ENCODE results near the gene NPPA. TPM values are rescaled to one million over a fixed set of nuclear protein-coding genes. Genes with fewer than 3 reads are reported as not detected.

Gene NPPA
- total and polyA plus RNA-seq, 9 of the 15 experiments (the other 6 are each of a cell fraction or from before 2014, with no cell fraction given), result not detected

- CTCF ChIA-PET (ENCODE audit: low intra/inter-chr PET ratio), result interaction anchor here (0.6 kb wide), 1 partner anchor 70 kb away, joined by 4 read pairs; no protein-coding TSS in a partner anchor
- Histone ChIP-seq H3K9ac (ENCODE audit: insufficient read depth in 1 of 2, low read depth in 2 of 2, low read length in 2 of 2) (0 out of 4 replicates have a peak overlapping the region, but pooled peaks of 1 of the 2 experiments have one; percentile 5), H3K4me1 (replicated peaks in 1 of 2; ENCODE audit: control insufficient read depth in 2 of 2, insufficient read depth in 2 of 2, low read length in 2 of 2) (peaks cover 3 to 7% of the 10 kb centered on the region in 2 experiments; a peak in 1 of 5 replicates), H3K27ac (ENCODE audit: extremely low read depth, low read depth, low read length) (no peak overlapping the region), H3K9me1 (ENCODE audit: control insufficient read depth, insufficient read depth, low read length) (no peaks in the 10 kb centered on the region), H3K36me3 (ENCODE audit: control insufficient read depth, insufficient read depth, low read length) (peaks cover 92% of the 10 kb centered on the region), H4K20me1 (replicated peaks; ENCODE audit: control insufficient read depth, insufficient read depth, low read length) (no peaks in the 10 kb centered on the region), H3K4me3 (no peak overlapping the region), H3K27me3 (ENCODE audit: control insufficient read depth in 2 of 2, insufficient read depth in 2 of 2, low read length in 2 of 2) (no peaks in the 10 kb centered on the region), H2AFZ (ENCODE audit: low read depth, low read length) (no peak overlapping the region), H3K4me2 (ENCODE audit: insufficient read depth, low read length) (no peak overlapping the region), H3K79me2 (ENCODE audit: control insufficient read depth, insufficient read depth, low read length) (no peaks in the 10 kb centered on the region), H3K9me3 (replicated peaks; ENCODE audit: control insufficient read depth, insufficient read depth, low read depth, low read length) (no peaks in the 10 kb centered on the region)
- DNase-seq (ENCODE audit: extremely low read depth in 1 of 4, low spot score in 3 of 4), result no peak
- FAIRE-seq, result no peak
- intact Hi-C loops (cut with micrococcal nuclease), result no loop called here
- no TSS peak for BruUV-seq (replicated peaks)
- TF ChIP-seq ATF2 (CRISPR knock-in tag; IDR thresholded peaks at IDR 0.05), result no peak
- no peak for TF ChIP-seq PATZ1 (CRISPR knock-in tag; IDR thresholded peaks at IDR 0.05; ENCODE audit: borderline replicate concordance)
- TF ChIP-seq ZNF23 (CRISPR knock-in tag; IDR thresholded peaks at IDR 0.05), result no peak
- no peak for TF ChIP-seq ZNF830 (CRISPR knock-in tag; IDR thresholded peaks at IDR 0.05)
- TF ChIP-seq ETV1 (tag; conservative IDR thresholded peaks at IDR 0.05; ENCODE audit: low read depth), result no peak
- TF ChIP-seq PML (IDR thresholded peaks at IDR 0.05; ENCODE audit: low read length), result no peak
- no peak for TF ChIP-seq ZNF445 (CRISPR knock-in tag; IDR thresholded peaks at IDR 0.05; ENCODE audit: low read depth)
- no peak for TF ChIP-seq SUPT5H (IDR thresholded peaks at IDR 0.05)
- TF ChIP-seq ZC3H8 (IDR thresholded peaks at IDR 0.05), result no peak
- no peak for TF ChIP-seq MBD2 (IDR thresholded peaks at IDR 0.05; ENCODE audit: borderline replicate concordance, low read depth)
- no peak for TF ChIP-seq SRSF9 (IDR thresholded peaks at IDR 0.05; ENCODE audit: borderline replicate concordance, low read depth, low read length)
- TF ChIP-seq IRF2 (CRISPR knock-in tag; IDR thresholded peaks at IDR 0.05), result no peak
- TF ChIP-seq RAD21 (CRISPR knock-in tag; conservative IDR thresholded peaks at IDR 0.05 in 1 of 2, IDR thresholded peaks at IDR 0.05 in 1 of 2), result no peak
- 89% methylated on average over 17 of the region's 19 CpGs for WGBS (ENCODE audit: insufficient coverage, low coverage, missing lambda C conversion rate)
- no peak for ATAC-seq
- POLR2A ChIA-PET, result interaction anchor here (0.6 to 3.3 kb wide), 8 partner anchors 10 to 206 kb away, joined by 3 to 37 read pairs (median 4); no protein-coding TSS in a partner anchor
- in situ Hi-C loops (cut with MboI), result no loop called here
Observed at GRCh38 chr1:11828511-11828910, 19.1 kb downstream of the NPPA start.

Measured in K562 (cell line).